Vagina (tissue), 2 donors: ENCODE measurements around the gene RAPH1. TPM values are rescaled to one million over a fixed set of nuclear protein-coding genes. Genes with fewer than 3 reads are reported as not detected.

ENCODE experiments used
- DNase-seq, 2 donors: peaks; one replicate each; pipeline ENCODE4 v3.0.0-alpha.2; 2017; ENCODE audit errors: extremely low spot score in 2 of 2
- H3K27ac ChIP-seq: fragments of 200-600 bp; sonication (generic); one replicate; pipeline ENCODE4 v1.5.1; 2019
- H3K27me3 ChIP-seq: fragments of 200-600 bp; sonication (generic); one replicate; pipeline ENCODE4 v1.5.1; 2019
- H3K36me3 ChIP-seq, 2 donors: fragments of 200-600 bp; sonication (generic); one replicate each; pipeline ENCODE4 v1.5.1; 2017 to 2019
- H3K4me1 ChIP-seq: fragments of 200-600 bp; sonication (generic); one replicate; pipeline ENCODE4 v1.5.1; 2019
- H3K4me3 ChIP-seq, 2 donors: fragments of 200-600 bp; sonication (generic); 1 replicate in 1 of 2; 2 replicates in 1 of 2; pipeline ENCODE4 v1.5.1; 2016 to 2019
- H3K9me3 ChIP-seq: fragments of 200-600 bp; sonication (generic); one replicate; pipeline ENCODE4 v1.5.1; 2019
- CTCF ChIP-seq, 3 experiments: fragments of 450-650 bp in 2 of 3; fragments of 200-600 bp in 1 of 3; sonication (generic) in 1 of 3; IDR thresholded peaks; one replicate each; pipeline ENCODE4 v1.5.1; 2017 to 2019; ENCODE audit warnings: antibody characterized with exemption in 3 of 3, mild to moderate bottlenecking in 2 of 3, moderate library complexity in 2 of 3
- POLR2A ChIP-seq, 2 donors: fragments of 450-650 bp; IDR thresholded peaks; one replicate each; pipeline ENCODE4 v1.6.1; 2017; ENCODE audit warnings: antibody characterized with exemption in 2 of 2, mild to moderate bottlenecking in 2 of 2, moderate library complexity in 2 of 2
- POLR2AphosphoS5 ChIP-seq, 2 donors: sonication (generic); formaldehyde crosslinking; IDR thresholded peaks; one replicate each; pipeline ENCODE4 v1.9.0; 2017; ENCODE audit warnings: antibody characterized with exemption in 2 of 2, mild to moderate bottlenecking in 2 of 2, low read depth in 1 of 2; ENCODE audit not compliant: insufficient read depth in 1 of 2
- intact Hi-C: fragments of 100-400 bp; cut with DNase I; formaldehyde crosslinking; loops from one replicate; pipeline ENCODE4 v1.15.1; 2023
- total RNA-seq: library from RNA; depleted of rRNA; stranded (reverse); fragments of >200 nt; gene quantifications from one replicate; pipeline ENCODE4 v1.2.3, GENCODE V29; 2016

RAPH1 gene
- total RNA-seq, 1 donor from 2014 or later = 22.6 TPM

DNA sequence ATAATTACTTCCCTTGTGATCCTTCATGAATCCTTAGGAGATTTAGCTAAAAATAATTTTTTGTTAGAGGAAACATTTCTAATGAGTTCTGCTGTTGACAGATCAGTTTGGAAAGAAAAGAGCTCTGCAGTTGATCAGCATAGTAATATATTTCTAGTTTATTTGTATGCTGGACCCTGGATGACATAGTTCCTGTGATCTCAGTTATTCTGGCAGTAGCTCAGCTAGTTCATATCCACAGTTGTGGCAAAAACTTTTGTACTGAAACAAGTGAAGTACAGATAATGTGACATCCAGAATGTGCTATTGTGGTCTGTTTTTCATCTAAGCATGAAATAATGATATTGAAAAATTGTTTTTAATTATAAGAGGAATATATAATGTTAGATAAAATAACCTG, 173.2 kb downstream of the RAPH1 start:
- Histone ChIP-seq H3K9me3 (no peaks in the 10 kb centered on the region), H3K27me3 (no peaks in the 10 kb centered on the region), H3K4me1 (peaks cover 17% of the 10 kb centered on the region), H3K4me3 (no peak overlapping the region), H3K27ac (no peak overlapping the region), H3K36me3 (no peaks in the 10 kb centered on the region)
- no peak for TF ChIP-seq POLR2A (IDR thresholded peaks at IDR 0.05)
- TF ChIP-seq POLR2AphosphoS5 (IDR thresholded peaks at IDR 0.05; ENCODE audit: insufficient read depth in 1 of 2, low read depth in 1 of 2) = no peak
- no peak for TF ChIP-seq CTCF (IDR thresholded peaks at IDR 0.05)
- intact Hi-C loops = no loop called here
- no peak for DNase-seq

GRCh38 chr2:203361495-203361894, 173.6 kb downstream of the RAPH1 start:
- Histone ChIP-seq H3K27me3 (no peaks in the 10 kb centered on the region), H3K27ac (no peak overlapping the region), H3K9me3 (no peaks in the 10 kb centered on the region), H3K4me1 (peaks cover 17% of the 10 kb centered on the region), H3K36me3 (no peaks in the 10 kb centered on the region), H3K4me3 (no peak overlapping the region)
- no peak for DNase-seq
- intact Hi-C loops = no loop called here
- no peak for TF ChIP-seq CTCF (IDR thresholded peaks at IDR 0.05)
- TF ChIP-seq POLR2AphosphoS5 (IDR thresholded peaks at IDR 0.05; ENCODE audit: insufficient read depth in 1 of 2, low read depth in 1 of 2) = no peak
- no peak for TF ChIP-seq POLR2A (IDR thresholded peaks at IDR 0.05)

- DNase-seq = no peak
- no peak for TF ChIP-seq POLR2A (IDR thresholded peaks at IDR 0.05)
- no peak for TF ChIP-seq CTCF (IDR thresholded peaks at IDR 0.05)
- no peak for TF ChIP-seq POLR2AphosphoS5 (IDR thresholded peaks at IDR 0.05; ENCODE audit: insufficient read depth in 1 of 2, low read depth in 1 of 2)
- no peak overlapping the region for H3K27ac ChIP-seq
- intact Hi-C loops = no loop called here
- no peaks in the 10 kb centered on the region for H3K36me3 ChIP-seq
- H3K4me3 ChIP-seq = no peak overlapping the region
- H3K27me3 ChIP-seq = no peaks in the 10 kb centered on the region
- peaks cover 17% of the 10 kb centered on the region for H3K4me1 ChIP-seq
- no peaks in the 10 kb centered on the region for H3K9me3 ChIP-seq
Observed at GRCh38 chr2:203360833-203361430, 174.2 kb downstream of the RAPH1 start.

DNA sequence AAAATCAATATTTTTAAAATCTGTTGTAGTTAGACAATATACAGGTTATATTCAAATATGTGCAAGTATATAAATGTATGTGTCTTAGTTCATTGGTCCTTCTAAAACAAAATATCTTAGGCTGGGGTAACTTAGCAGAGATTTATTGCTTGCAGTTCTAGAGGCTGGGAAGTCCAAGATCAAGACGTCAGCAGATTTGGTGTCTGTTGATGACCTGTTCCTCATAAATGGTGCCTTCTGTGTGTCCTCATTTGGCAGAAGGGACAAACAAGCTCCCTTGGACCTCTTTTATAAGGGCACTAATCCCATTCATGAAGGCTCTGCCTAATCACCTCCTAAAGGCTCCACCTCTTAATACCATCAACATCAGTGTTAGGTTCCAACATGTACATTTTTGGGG, 175.7 kb downstream of the RAPH1 start:
- no peaks in the 10 kb centered on the region for H3K27me3 ChIP-seq
- intact Hi-C loops = no loop called here
- no peak for DNase-seq
- no peaks in the 10 kb centered on the region for H3K9me3 ChIP-seq
- H3K4me1 ChIP-seq = peaks cover 17% of the 10 kb centered on the region
- no peaks in the 10 kb centered on the region for H3K36me3 ChIP-seq
- no peak overlapping the region for H3K27ac ChIP-seq
- H3K4me3 ChIP-seq = no peak overlapping the region
- no peak for TF ChIP-seq POLR2A (IDR thresholded peaks at IDR 0.05)
- TF ChIP-seq POLR2AphosphoS5 (IDR thresholded peaks at IDR 0.05; ENCODE audit: insufficient read depth in 1 of 2, low read depth in 1 of 2) = no peak
- no peak for TF ChIP-seq CTCF (IDR thresholded peaks at IDR 0.05)

GRCh38 chr2:203354966-203355365, 180.1 kb downstream of the RAPH1 start:
- H3K27me3 ChIP-seq = no peaks in the 10 kb centered on the region
- no peaks in the 10 kb centered on the region for H3K9me3 ChIP-seq
- TF ChIP-seq POLR2A (IDR thresholded peaks at IDR 0.05) (no peak), POLR2AphosphoS5 (IDR thresholded peaks at IDR 0.05; ENCODE audit: insufficient read depth in 1 of 2, low read depth in 1 of 2) (no peak), CTCF (IDR thresholded peaks at IDR 0.05) (no peak)
- no peaks in the 10 kb centered on the region for H3K36me3 ChIP-seq
- no peak for DNase-seq
- intact Hi-C loops = no loop called here
- no peak overlapping the region for H3K4me3 ChIP-seq
- H3K27ac ChIP-seq = no peak overlapping the region
- H3K4me1 ChIP-seq = no peaks in the 10 kb centered on the region
